Sigmoid colon (tissue), 7 donors: ENCODE measurements around the gene LITAF. TPM values are rescaled to one million over a fixed set of nuclear protein-coding genes. Genes with fewer than 3 reads are reported as not detected.
A peak's percentile ranks its signal among the peaks of the same experiment; 100 is the strongest.

Source experiments
- DNase-seq: peaks from one replicate; pipeline ENCODE4 v3.0.0-alpha.2; 2019
- H3K27ac ChIP-seq, 4 donors: fragments of 200-600 bp; sonication (generic); one replicate each; pipeline ENCODE4 v1.5.1; 2016 to 2019; ENCODE audit warnings: mild to moderate bottlenecking in 1 of 4
- H3K27me3 ChIP-seq, 3 donors: fragments of 200-600 bp; sonication (generic); one replicate each; pipeline ENCODE4 v1.5.1; 2019; ENCODE audit warnings: mild to moderate bottlenecking in 1 of 3
- H3K36me3 ChIP-seq, 4 donors: fragments of 200-600 bp; sonication (generic); one replicate each; pipeline ENCODE4 v1.5.1; 2016 to 2019
- H3K4me1 ChIP-seq, 4 donors: fragments of 200-600 bp; sonication (generic); one replicate each; pipeline ENCODE4 v1.5.1; 2017 to 2019
- H3K4me3 ChIP-seq, 4 donors: fragments of 200-600 bp; sonication (generic); one replicate each; pipeline ENCODE4 v1.5.1; 2017 to 2019; ENCODE audit warnings: mild to moderate bottlenecking in 2 of 4, moderate library complexity in 1 of 4
- H3K9me3 ChIP-seq, 4 donors: fragments of 200-600 bp in 3 of 4; sonication (generic) in 3 of 4; one replicate each; pipeline versions ENCODE4 v1.5.1 to v1.6.1; 2013 to 2019
- CTCF ChIP-seq, 4 experiments: fragments of 450-650 bp in 3 of 4; fragments of 200-600 bp in 1 of 4; IDR thresholded peaks; one replicate each; pipeline ENCODE4 v1.5.1; 2016 to 2019; ENCODE audit warnings: antibody characterized with exemption in 4 of 4, mild to moderate bottlenecking in 3 of 4, moderate library complexity in 2 of 4
- EP300 ChIP-seq, 4 donors: sonication (generic); formaldehyde crosslinking; IDR thresholded peaks; one replicate each; pipeline ENCODE4 v1.6.1; 2017; ENCODE audit warnings: antibody characterized with exemption in 4 of 4
- POLR2A ChIP-seq, 2 donors: fragments of 450-650 bp; IDR thresholded peaks; one replicate each; pipeline ENCODE4 v1.6.1; 2016; ENCODE audit warnings: antibody characterized with exemption in 2 of 2, mild to moderate bottlenecking in 2 of 2, moderate library complexity in 2 of 2
- POLR2AphosphoS5 ChIP-seq, 4 donors: sonication (generic); formaldehyde crosslinking; IDR thresholded peaks; one replicate each; pipeline ENCODE4 v1.6.1; 2017; ENCODE audit warnings: antibody characterized with exemption in 4 of 4
- WGBS, 2 donors: extraction: QIAGEN DNeasy Blood & Tissue Kit; methylation state at CpG; one replicate each; pipeline ENCODE4 v1.1.7; 2013; 5-methylcytosine and 5-hydroxymethylcytosine counted together
- intact Hi-C: fragments of 100-400 bp; cut with DNase I; formaldehyde crosslinking; loops from one replicate; pipeline ENCODE4 v1.15.1; 2023
- polyA plus RNA-seq, 3 donors: library from polyadenylated mRNA; stranded (reverse); fragments of 200-250 nt; gene quantifications; one replicate each; pipeline ENCODE4 v1.2.3, GENCODE V29; 2013
- total RNA-seq, 4 donors: library from RNA; depleted of rRNA; stranded (reverse); fragments of >200 nt; gene quantifications; one replicate each; pipeline ENCODE4 v1.1.0, GENCODE V29; 2016
- donor health status: healthy with polysubstance abuse.
- donor health status: Bipolar disorder and iron deficiency.
- donor health status: healthy.

Gene LITAF
- total and polyA plus RNA-seq, 7 donors = 20.6 to 307 (median 55.1) TPM

- H3K27me3 ChIP-seq = no peaks in the 10 kb centered on the region
- no peak for TF ChIP-seq EP300 (IDR thresholded peaks at IDR 0.05)
- TF ChIP-seq POLR2AphosphoS5 (IDR thresholded peaks at IDR 0.05) = peak in 1 of 4 donors; percentile 48
- intact Hi-C loops = no loop called here
- H3K4me3 ChIP-seq = no peak overlapping the region
- H3K4me1 ChIP-seq = peaks cover 0 to 16% (median 4%) of the 10 kb centered on the region in 4 donors
- H3K36me3 ChIP-seq = peaks cover 0 to 42% (median 14%) of the 10 kb centered on the region in 4 donors
- H3K9me3 ChIP-seq = no peaks in the 10 kb centered on the region
- peak overlapping the region; percentile 51 to 69 (median 62) for H3K27ac ChIP-seq
- WGBS, 2 donors = 69 to 70% methylated on average over 5 of the region's 5 CpGs
- no peak for DNase-seq
These were observed 40.1 kb downstream of the LITAF start for GRCh38 chr16:11546608-11547061.

GRCh38 chr16:11543661-11544393 is 42.9 kb downstream of the LITAF start:
- H3K9me3 ChIP-seq = no peaks in the 10 kb centered on the region
- H3K27ac ChIP-seq = no peak overlapping the region
- intact Hi-C loops = no loop called here

GRCh38 chr16:11542069-11542744 is 44.5 kb downstream of the LITAF start:
- TF ChIP-seq CTCF (IDR thresholded peaks at IDR 0.05) (no peak), POLR2A (IDR thresholded peaks at IDR 0.05) (no peak), EP300 (IDR thresholded peaks at IDR 0.05) (no peak), POLR2AphosphoS5 (IDR thresholded peaks at IDR 0.05) (no peak)
- peaks cover 0 to 12% (median 3%) of the 10 kb centered on the region in 4 donors for H3K4me1 ChIP-seq
- H3K27ac ChIP-seq = no peak overlapping the region
- 37 to 65% methylated on average over 9 of the region's 9 CpGs for WGBS, 2 donors
- no peak for DNase-seq
- H3K36me3 ChIP-seq = no peaks in the 10 kb centered on the region
- H3K9me3 ChIP-seq = no peaks in the 10 kb centered on the region
- H3K4me3 ChIP-seq = no peak overlapping the region
- no peaks in the 10 kb centered on the region for H3K27me3 ChIP-seq
- intact Hi-C loops = no loop called here

More at GRCh38 chr16:11543661-11544393, 42.9 kb downstream of the LITAF start:
- no peaks in the 10 kb centered on the region for H3K27me3 ChIP-seq
- H3K4me1 ChIP-seq = peaks cover 0 to 16% (median 4%) of the 10 kb centered on the region in 4 donors
- TF ChIP-seq POLR2AphosphoS5 (IDR thresholded peaks at IDR 0.05) = no peak
- no peak for TF ChIP-seq EP300 (IDR thresholded peaks at IDR 0.05)
- TF ChIP-seq CTCF (IDR thresholded peaks at IDR 0.05) = no peak
- TF ChIP-seq POLR2A (IDR thresholded peaks at IDR 0.05) = no peak
- peaks cover 0 to 13% (median 2%) of the 10 kb centered on the region in 4 donors for H3K36me3 ChIP-seq
- no peak overlapping the region for H3K4me3 ChIP-seq
- DNase-seq = no peak
- WGBS, 2 donors = 84 to 88% methylated on average over 12 of the region's 12 CpGs

GRCh38 chr16:11539641-11540050 is 47.1 kb downstream of the LITAF start:
- Histone ChIP-seq H3K36me3 (no peaks in the 10 kb centered on the region), H3K4me1 (no peaks in the 10 kb centered on the region), H3K4me3 (no peak overlapping the region), H3K27ac (no peak overlapping the region), H3K27me3 (no peaks in the 10 kb centered on the region), H3K9me3 (no peaks in the 10 kb centered on the region)
- intact Hi-C loops = no loop called here
- no peak for DNase-seq
- 60 to 69% methylated on average over 4 of the region's 4 CpGs for WGBS, 2 donors
- TF ChIP-seq POLR2A (IDR thresholded peaks at IDR 0.05) (no peak), CTCF (IDR thresholded peaks at IDR 0.05) (no peak), EP300 (IDR thresholded peaks at IDR 0.05) (no peak), POLR2AphosphoS5 (IDR thresholded peaks at IDR 0.05) (no peak)

- intact Hi-C loops = no loop called here
- Histone ChIP-seq H3K36me3 (no peaks in the 10 kb centered on the region), H3K27me3 (no peaks in the 10 kb centered on the region), H3K4me1 (no peaks in the 10 kb centered on the region), H3K4me3 (no peak overlapping the region), H3K9me3 (no peaks in the 10 kb centered on the region), H3K27ac (no peak overlapping the region)
- no peak for DNase-seq
- 87% methylated on average over 9 of the region's 9 CpGs for WGBS, 2 donors
- TF ChIP-seq EP300 (IDR thresholded peaks at IDR 0.05) = no peak
- TF ChIP-seq CTCF (IDR thresholded peaks at IDR 0.05) = no peak
- no peak for TF ChIP-seq POLR2A (IDR thresholded peaks at IDR 0.05)
- no peak for TF ChIP-seq POLR2AphosphoS5 (IDR thresholded peaks at IDR 0.05)
These were observed 47.8 kb downstream of the LITAF start for GRCh38 chr16:11538880-11539279.
